ENCODE measurements around the gene FAAP20. TPM values are rescaled to one million over a fixed set of nuclear protein-coding genes. Genes with fewer than 3 reads are reported as not detected.

FAAP20 gene
- total RNA-seq, 1 donor from 2014 or later, result 77.9 TPM

- Mint-ChIP-seq H3K4me3 (ENCODE audit: low read depth) (no peak overlapping the region), H3K4me1 (ENCODE audit: low read depth) (peaks cover 40% of the 10 kb centered on the region), H3K9me3 (ENCODE audit: low read depth) (no peaks in the 10 kb centered on the region), H3K36me3 (ENCODE audit: insufficient read depth) (no peaks in the 10 kb centered on the region), H3K27ac (peak overlapping the region; percentile 37), H3K27me3 (no peaks in the 10 kb centered on the region)
- no peak for DNase-seq (ENCODE audit: low spot score, unreplicated experiment)
- no peak for TF ChIP-seq CTCF (IDR thresholded peaks at IDR 0.05; ENCODE audit: unreplicated experiment)
Observed at GRCh38 chr1:2235300-2235998, 40.9 kb upstream of the FAAP20 start.

GRCh38 chr1:2234762-2235113, 40.2 kb upstream of the FAAP20 start:
- no peaks in the 10 kb centered on the region for H3K9me3 Mint-ChIP-seq (ENCODE audit: low read depth)
- peaks cover 39% of the 10 kb centered on the region for H3K4me1 Mint-ChIP-seq (ENCODE audit: low read depth)
- H3K36me3 Mint-ChIP-seq (ENCODE audit: insufficient read depth), result no peaks in the 10 kb centered on the region
- no peak overlapping the region for H3K27ac Mint-ChIP-seq
- no peak for DNase-seq (ENCODE audit: low spot score, unreplicated experiment)
- TF ChIP-seq CTCF (IDR thresholded peaks at IDR 0.05; ENCODE audit: unreplicated experiment), result no peak
- H3K27me3 Mint-ChIP-seq, result no peaks in the 10 kb centered on the region
- H3K4me3 Mint-ChIP-seq (ENCODE audit: low read depth), result no peak overlapping the region

DNA sequence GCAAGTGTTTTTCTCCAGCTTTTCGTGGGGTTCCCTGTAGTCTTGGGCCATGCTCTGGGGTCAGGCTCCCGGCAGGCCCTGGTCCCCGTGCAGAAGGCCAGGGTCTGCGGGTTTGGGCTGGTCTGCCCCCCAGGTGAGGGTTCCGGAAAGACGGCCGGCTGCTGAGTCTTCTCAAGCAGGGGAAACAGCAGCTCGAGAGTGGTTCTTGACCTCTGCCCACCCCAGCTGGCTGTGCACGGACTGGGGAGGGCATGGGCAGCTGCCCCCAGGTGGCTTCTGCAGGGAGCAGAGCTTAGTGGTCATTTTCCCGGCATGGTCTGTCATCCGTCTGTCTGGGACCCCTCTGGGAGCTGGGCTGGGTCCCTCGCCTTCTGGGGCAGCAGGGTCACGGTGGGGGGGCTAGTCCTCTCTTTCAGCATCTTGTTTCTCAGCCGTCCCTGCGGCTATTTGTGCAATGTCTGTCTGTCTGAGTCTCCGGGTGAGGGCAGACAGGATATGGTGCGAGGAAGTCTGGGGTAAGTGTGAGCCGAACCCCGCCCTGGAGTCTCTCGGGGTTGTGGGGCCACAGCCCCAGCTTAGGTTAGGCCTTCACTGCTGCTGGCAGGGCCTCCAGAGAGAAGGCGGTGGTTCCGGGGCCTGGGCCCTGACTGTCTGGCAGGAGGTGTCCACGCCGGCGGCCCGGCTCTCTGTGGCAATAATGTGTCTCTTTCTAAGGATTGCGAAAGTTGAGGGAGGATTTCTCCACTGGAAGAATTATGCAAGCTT, 39.6 kb upstream of the FAAP20 start:
- H3K36me3 Mint-ChIP-seq (ENCODE audit: insufficient read depth), result no peaks in the 10 kb centered on the region
- H3K27me3 Mint-ChIP-seq, result no peaks in the 10 kb centered on the region
- H3K4me3 Mint-ChIP-seq (ENCODE audit: low read depth), result no peak overlapping the region
- TF ChIP-seq CTCF (IDR thresholded peaks at IDR 0.05; ENCODE audit: unreplicated experiment), result no peak
- peaks cover 39% of the 10 kb centered on the region for H3K4me1 Mint-ChIP-seq (ENCODE audit: low read depth)
- DNase-seq (ENCODE audit: low spot score, unreplicated experiment), result no peak
- H3K27ac Mint-ChIP-seq, result peak overlapping the region; percentile 29
- no peaks in the 10 kb centered on the region for H3K9me3 Mint-ChIP-seq (ENCODE audit: low read depth)

- Mint-ChIP-seq H3K4me3 (ENCODE audit: low read depth) (no peak overlapping the region), H3K27me3 (no peaks in the 10 kb centered on the region), H3K27ac (no peak overlapping the region), H3K36me3 (ENCODE audit: insufficient read depth) (no peaks in the 10 kb centered on the region), H3K9me3 (ENCODE audit: low read depth) (no peaks in the 10 kb centered on the region), H3K4me1 (ENCODE audit: low read depth) (peaks cover 40% of the 10 kb centered on the region)
- no peak for DNase-seq (ENCODE audit: low spot score, unreplicated experiment)
- TF ChIP-seq CTCF (IDR thresholded peaks at IDR 0.05; ENCODE audit: unreplicated experiment), result no peak
Observed at GRCh38 chr1:2233468-2233867, 38.9 kb upstream of the FAAP20 start.

DNA sequence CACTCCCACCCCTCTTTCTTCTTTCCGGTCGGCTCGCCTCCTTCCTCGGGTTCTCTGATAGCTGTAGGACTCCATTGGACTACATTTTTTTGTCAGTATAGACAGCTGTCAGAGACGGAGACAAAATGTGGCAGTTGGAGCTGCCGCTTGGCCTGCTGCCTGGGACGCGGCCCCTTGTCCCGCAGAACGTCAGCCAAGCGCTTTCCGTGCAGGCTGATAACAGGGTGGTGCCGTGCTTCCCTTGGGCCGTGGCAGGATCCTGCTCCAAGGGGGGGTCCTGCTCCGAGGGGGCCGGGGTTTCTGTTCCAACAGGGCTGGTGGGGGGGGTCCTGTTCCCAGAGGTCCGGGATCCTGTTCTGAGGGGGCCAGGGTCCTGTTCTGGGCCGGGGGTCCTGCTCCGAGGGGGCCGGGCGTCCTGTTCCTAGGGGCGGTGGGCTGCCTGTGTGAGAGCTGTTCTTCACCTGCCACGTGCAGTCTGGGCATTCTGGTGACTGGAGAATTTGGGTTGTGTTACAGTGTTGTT, 38.4 kb upstream of the FAAP20 start:
- H3K9me3 Mint-ChIP-seq (ENCODE audit: low read depth), result no peaks in the 10 kb centered on the region
- peak overlapping the region; percentile 94 for H3K4me3 Mint-ChIP-seq (ENCODE audit: low read depth)
- no peaks in the 10 kb centered on the region for H3K27me3 Mint-ChIP-seq
- peak overlapping the region; percentile 70 for H3K27ac Mint-ChIP-seq
- H3K36me3 Mint-ChIP-seq (ENCODE audit: insufficient read depth), result no peaks in the 10 kb centered on the region
- DNase-seq (ENCODE audit: low spot score, unreplicated experiment), result no peak
- peaks cover 40% of the 10 kb centered on the region for H3K4me1 Mint-ChIP-seq (ENCODE audit: low read depth)
- no peak for TF ChIP-seq CTCF (IDR thresholded peaks at IDR 0.05; ENCODE audit: unreplicated experiment)
